Measurements from ENCODE around the gene CAMTA1. TPM values are rescaled to one million over a fixed set of nuclear protein-coding genes. Genes with fewer than 3 reads are reported as not detected.

Gene CAMTA1
- total and polyA plus RNA-seq, 4 donors, result 90.5 to 236 (median 195) TPM

GRCh38 chr1:7509598-7509997, 724.3 kb downstream of the CAMTA1 start:
- Histone ChIP-seq H3K9me3 (ENCODE audit: control insufficient read depth, insufficient read depth, low read length) (no peaks in the 10 kb centered on the region), H3K36me3 (ENCODE audit: control insufficient read depth, insufficient read depth, low read length) (peaks cover 10% of the 10 kb centered on the region), H3K4me1 (ENCODE audit: control insufficient read depth, insufficient read depth, low read length) (peaks cover 35% of the 10 kb centered on the region), H3K4me3 (ENCODE audit: low read depth, low read length) (no peak overlapping the region), H3K27ac (ENCODE audit: low read depth, low read length) (no peak overlapping the region), H3K27me3 (ENCODE audit: control insufficient read depth, insufficient read depth, low read length) (no peaks in the 10 kb centered on the region)
- no peak for DNase-seq (ENCODE audit: low read depth in 4 of 6, low spot score in 6 of 6)
- 46% methylated on average over 4 of the region's 7 CpGs for WGBS (ENCODE audit: insufficient coverage)

- Histone ChIP-seq H3K4me1 (ENCODE audit: control insufficient read depth, insufficient read depth, low read length) (peaks cover 35% of the 10 kb centered on the region), H3K27me3 (ENCODE audit: control insufficient read depth, insufficient read depth, low read length) (no peaks in the 10 kb centered on the region), H3K36me3 (ENCODE audit: control insufficient read depth, insufficient read depth, low read length) (peaks cover 12% of the 10 kb centered on the region), H3K9me3 (ENCODE audit: control insufficient read depth, insufficient read depth, low read length) (no peaks in the 10 kb centered on the region), H3K4me3 (ENCODE audit: low read depth, low read length) (no peak overlapping the region), H3K27ac (ENCODE audit: low read depth, low read length) (no peak overlapping the region)
- DNase-seq (ENCODE audit: low read depth in 4 of 6, low spot score in 6 of 6), result no peak
- 83% methylated on average over 3 of the region's 7 CpGs for WGBS (ENCODE audit: insufficient coverage)
These were observed 725.2 kb downstream of the CAMTA1 start for GRCh38 chr1:7510389-7510931.

- Histone ChIP-seq H3K4me1 (ENCODE audit: control insufficient read depth, insufficient read depth, low read length) (peaks cover 37% of the 10 kb centered on the region), H3K27ac (ENCODE audit: low read depth, low read length) (no peak overlapping the region), H3K36me3 (ENCODE audit: control insufficient read depth, insufficient read depth, low read length) (peaks cover 9% of the 10 kb centered on the region), H3K9me3 (ENCODE audit: control insufficient read depth, insufficient read depth, low read length) (no peaks in the 10 kb centered on the region), H3K27me3 (ENCODE audit: control insufficient read depth, insufficient read depth, low read length) (no peaks in the 10 kb centered on the region), H3K4me3 (ENCODE audit: low read depth, low read length) (no peak overlapping the region)
- no peak for DNase-seq (ENCODE audit: low read depth in 4 of 6, low spot score in 6 of 6)
- WGBS (ENCODE audit: insufficient coverage), result 74% methylated on average over 2 of the region's 2 CpGs
These were observed 726.1 kb downstream of the CAMTA1 start for GRCh38 chr1:7511381-7511780.

- WGBS (ENCODE audit: insufficient coverage), result 96% methylated on average over 10 of the region's 10 CpGs
- Histone ChIP-seq H3K27me3 (ENCODE audit: control insufficient read depth, insufficient read depth, low read length) (no peaks in the 10 kb centered on the region), H3K4me1 (ENCODE audit: control insufficient read depth, insufficient read depth, low read length) (peaks cover 29% of the 10 kb centered on the region), H3K36me3 (ENCODE audit: control insufficient read depth, insufficient read depth, low read length) (peaks cover 2% of the 10 kb centered on the region), H3K4me3 (ENCODE audit: low read depth, low read length) (no peak overlapping the region), H3K9me3 (ENCODE audit: control insufficient read depth, insufficient read depth, low read length) (no peaks in the 10 kb centered on the region), H3K27ac (ENCODE audit: low read depth, low read length) (no peak overlapping the region)
- no peak for DNase-seq (ENCODE audit: low read depth in 4 of 6, low spot score in 6 of 6)
These were observed 727.8 kb downstream of the CAMTA1 start for GRCh38 chr1:7513081-7513480.

- Histone ChIP-seq H3K4me1 (ENCODE audit: control insufficient read depth, insufficient read depth, low read length) (peaks cover 12% of the 10 kb centered on the region), H3K27me3 (ENCODE audit: control insufficient read depth, insufficient read depth, low read length) (no peaks in the 10 kb centered on the region), H3K36me3 (ENCODE audit: control insufficient read depth, insufficient read depth, low read length) (peaks cover 8% of the 10 kb centered on the region), H3K9me3 (ENCODE audit: control insufficient read depth, insufficient read depth, low read length) (no peaks in the 10 kb centered on the region), H3K4me3 (ENCODE audit: low read depth, low read length) (no peak overlapping the region), H3K27ac (ENCODE audit: low read depth, low read length) (no peak overlapping the region)
- 90% methylated on average over 2 of the region's 5 CpGs for WGBS (ENCODE audit: insufficient coverage)
- DNase-seq (ENCODE audit: low read depth in 4 of 6, low spot score in 6 of 6), result no peak
These were observed 729.9 kb downstream of the CAMTA1 start for GRCh38 chr1:7515175-7515574.

GRCh38 chr1:7515904-7516303, 730.6 kb downstream of the CAMTA1 start:
- WGBS (ENCODE audit: insufficient coverage), result 61% methylated on average over 3 of the region's 8 CpGs
- DNase-seq (ENCODE audit: low read depth in 4 of 6, low spot score in 6 of 6), result no peak

GRCh38 chr1:7516341-7516740, 731.1 kb downstream of the CAMTA1 start:
- Histone ChIP-seq H3K36me3 (ENCODE audit: control insufficient read depth, insufficient read depth, low read length) (peaks cover 8% of the 10 kb centered on the region), H3K27me3 (ENCODE audit: control insufficient read depth, insufficient read depth, low read length) (no peaks in the 10 kb centered on the region), H3K9me3 (ENCODE audit: control insufficient read depth, insufficient read depth, low read length) (no peaks in the 10 kb centered on the region), H3K4me3 (ENCODE audit: low read depth, low read length) (no peak overlapping the region), H3K27ac (ENCODE audit: low read depth, low read length) (no peak overlapping the region), H3K4me1 (ENCODE audit: control insufficient read depth, insufficient read depth, low read length) (peaks cover 15% of the 10 kb centered on the region)
- peak in 2 of 6 donors; percentile 51 to 62 for DNase-seq (ENCODE audit: low read depth in 4 of 6, low spot score in 6 of 6)
- WGBS (ENCODE audit: insufficient coverage), result 10% methylated on average over 4 of the region's 4 CpGs

More at GRCh38 chr1:7515904-7516303, 730.6 kb downstream of the CAMTA1 start:
- Histone ChIP-seq H3K4me1 (ENCODE audit: control insufficient read depth, insufficient read depth, low read length) (peaks cover 15% of the 10 kb centered on the region), H3K4me3 (ENCODE audit: low read depth, low read length) (no peak overlapping the region), H3K27ac (ENCODE audit: low read depth, low read length) (no peak overlapping the region), H3K36me3 (ENCODE audit: control insufficient read depth, insufficient read depth, low read length) (peaks cover 8% of the 10 kb centered on the region), H3K27me3 (ENCODE audit: control insufficient read depth, insufficient read depth, low read length) (no peaks in the 10 kb centered on the region), H3K9me3 (ENCODE audit: control insufficient read depth, insufficient read depth, low read length) (no peaks in the 10 kb centered on the region)

GRCh38 chr1:7516929-7517328, 731.7 kb downstream of the CAMTA1 start:
- peaks cover 12% of the 10 kb centered on the region for H3K4me1 ChIP-seq (ENCODE audit: control insufficient read depth, insufficient read depth, low read length)
- H3K27me3 ChIP-seq (ENCODE audit: control insufficient read depth, insufficient read depth, low read length), result no peaks in the 10 kb centered on the region
- no peak overlapping the region for H3K27ac ChIP-seq (ENCODE audit: low read depth, low read length)
- DNase-seq (ENCODE audit: low read depth in 4 of 6, low spot score in 6 of 6), result no peak
- no CpG with 5 or more reads among the region's 5 CpGs for WGBS (ENCODE audit: insufficient coverage)
- peaks cover 8% of the 10 kb centered on the region for H3K36me3 ChIP-seq (ENCODE audit: control insufficient read depth, insufficient read depth, low read length)
- H3K4me3 ChIP-seq (ENCODE audit: low read depth, low read length), result no peak overlapping the region
- no peaks in the 10 kb centered on the region for H3K9me3 ChIP-seq (ENCODE audit: control insufficient read depth, insufficient read depth, low read length)

GRCh38 chr1:7517611-7518330, 732.5 kb downstream of the CAMTA1 start:
- H3K4me1 ChIP-seq (ENCODE audit: control insufficient read depth, insufficient read depth, low read length), result peaks cover 12% of the 10 kb centered on the region
- peaks cover 8% of the 10 kb centered on the region for H3K36me3 ChIP-seq (ENCODE audit: control insufficient read depth, insufficient read depth, low read length)
- no peak overlapping the region for H3K4me3 ChIP-seq (ENCODE audit: low read depth, low read length)
- WGBS (ENCODE audit: insufficient coverage), result 84% methylated on average over 10 of the region's 10 CpGs
- H3K27me3 ChIP-seq (ENCODE audit: control insufficient read depth, insufficient read depth, low read length), result no peaks in the 10 kb centered on the region
- no peaks in the 10 kb centered on the region for H3K9me3 ChIP-seq (ENCODE audit: control insufficient read depth, insufficient read depth, low read length)
- no peak overlapping the region for H3K27ac ChIP-seq (ENCODE audit: low read depth, low read length)
- no peak for DNase-seq (ENCODE audit: low read depth in 4 of 6, low spot score in 6 of 6)

- Histone ChIP-seq H3K9me3 (ENCODE audit: control insufficient read depth, insufficient read depth, low read length) (no peaks in the 10 kb centered on the region), H3K27me3 (ENCODE audit: control insufficient read depth, insufficient read depth, low read length) (no peaks in the 10 kb centered on the region), H3K27ac (ENCODE audit: low read depth, low read length) (no peak overlapping the region), H3K4me3 (ENCODE audit: low read depth, low read length) (no peak overlapping the region), H3K4me1 (ENCODE audit: control insufficient read depth, insufficient read depth, low read length) (peaks cover 12% of the 10 kb centered on the region), H3K36me3 (ENCODE audit: control insufficient read depth, insufficient read depth, low read length) (peaks cover 8% of the 10 kb centered on the region)
- DNase-seq (ENCODE audit: low read depth in 4 of 6, low spot score in 6 of 6), result no peak
- WGBS (ENCODE audit: insufficient coverage), result 91% methylated on average over 8 of the region's 8 CpGs
These were observed 733.2 kb downstream of the CAMTA1 start for GRCh38 chr1:7518411-7518810.
